NCI-H2171 treated with DMSO at 0.1 percent for 48 hours (cell line): ENCODE data around the gene GIGYF1.

ENCODE experiments used
- DNase-seq: peaks from one replicate; lab custom pipeline; 2025; lab: John Stamatoyannopoulos, UW

GIGYF1 gene

GRCh38 chr7:100684534-100685042, 9.5 kb downstream of the GIGYF1 start:
- DNase-seq = no peak

DNA sequence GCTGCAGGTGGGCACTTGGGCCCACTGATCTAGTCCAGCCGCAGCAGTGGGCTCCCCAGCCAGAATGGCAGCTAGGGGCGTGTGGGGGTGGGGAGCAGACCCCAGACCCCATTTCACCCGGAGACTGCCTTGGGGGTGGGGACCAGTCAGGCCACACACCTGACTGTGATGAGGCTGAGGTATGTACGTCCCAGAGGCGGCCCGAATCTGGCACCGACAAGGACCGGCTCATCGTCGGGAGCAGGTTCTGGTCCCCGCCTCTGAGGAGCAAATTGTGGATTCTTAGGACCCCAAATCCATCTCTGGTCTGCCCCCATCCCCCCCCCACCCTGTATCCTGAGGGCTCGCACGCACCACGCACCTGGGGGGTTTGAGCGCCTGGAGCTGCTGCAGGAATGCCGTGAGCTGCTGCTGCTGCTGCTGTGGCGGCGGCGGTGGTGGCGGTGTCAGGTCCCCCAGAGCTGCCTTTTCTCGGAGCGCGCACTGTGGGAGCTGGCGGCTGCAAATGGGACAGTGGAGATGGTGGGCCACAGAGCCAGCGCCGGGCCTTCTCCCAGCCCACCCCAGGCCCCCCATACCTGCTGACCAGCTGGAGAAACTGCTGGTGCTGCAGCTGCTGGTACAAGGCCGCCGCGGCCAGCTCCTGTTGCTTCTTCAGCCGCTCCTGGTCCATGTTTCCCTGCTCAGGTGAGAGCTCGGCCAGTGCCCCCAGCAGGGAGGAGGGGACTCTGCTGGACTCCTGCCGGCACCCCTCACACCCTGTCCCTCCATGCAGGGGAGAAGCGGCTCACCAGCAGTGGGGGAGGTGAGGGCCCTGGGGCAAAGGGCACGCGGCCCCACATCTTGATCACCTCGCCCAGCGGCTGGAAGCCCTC, 10.2 kb downstream of the GIGYF1 start:
- no peak for DNase-seq

DNA sequence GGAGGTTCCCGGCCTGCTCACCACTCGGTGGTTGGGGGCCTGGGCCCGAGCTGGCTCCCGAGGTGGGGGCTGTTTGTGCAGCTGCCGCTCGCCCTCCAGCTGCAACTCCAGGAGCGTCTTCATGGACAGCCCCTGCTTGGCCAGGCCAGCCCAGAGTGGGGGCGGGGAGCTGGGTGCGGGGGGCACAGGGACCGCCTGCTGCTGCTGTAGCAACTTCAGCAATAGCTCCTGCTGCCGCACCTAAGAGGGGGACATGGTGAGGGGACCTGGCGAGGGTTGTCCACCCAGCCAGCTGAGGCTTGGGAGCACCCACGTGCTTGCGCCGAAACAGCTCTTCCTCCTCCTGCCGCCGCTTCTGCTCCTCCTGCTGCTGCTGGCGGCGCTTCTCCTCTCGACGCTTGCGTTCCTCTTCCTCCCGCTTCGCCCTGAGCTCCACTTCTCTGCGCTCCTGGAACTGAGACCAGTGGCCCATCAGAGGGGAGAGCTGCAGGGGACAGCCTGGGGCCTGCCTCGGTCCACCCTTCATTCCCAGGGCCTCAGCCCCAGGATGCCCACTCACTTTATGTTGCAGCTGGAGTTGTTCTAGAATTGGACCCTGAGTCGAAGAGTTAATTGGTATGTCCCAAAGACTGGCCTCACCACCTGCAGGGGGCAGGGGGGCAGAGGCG, 10.9 kb downstream of the GIGYF1 start:
- DNase-seq = no peak

DNA sequence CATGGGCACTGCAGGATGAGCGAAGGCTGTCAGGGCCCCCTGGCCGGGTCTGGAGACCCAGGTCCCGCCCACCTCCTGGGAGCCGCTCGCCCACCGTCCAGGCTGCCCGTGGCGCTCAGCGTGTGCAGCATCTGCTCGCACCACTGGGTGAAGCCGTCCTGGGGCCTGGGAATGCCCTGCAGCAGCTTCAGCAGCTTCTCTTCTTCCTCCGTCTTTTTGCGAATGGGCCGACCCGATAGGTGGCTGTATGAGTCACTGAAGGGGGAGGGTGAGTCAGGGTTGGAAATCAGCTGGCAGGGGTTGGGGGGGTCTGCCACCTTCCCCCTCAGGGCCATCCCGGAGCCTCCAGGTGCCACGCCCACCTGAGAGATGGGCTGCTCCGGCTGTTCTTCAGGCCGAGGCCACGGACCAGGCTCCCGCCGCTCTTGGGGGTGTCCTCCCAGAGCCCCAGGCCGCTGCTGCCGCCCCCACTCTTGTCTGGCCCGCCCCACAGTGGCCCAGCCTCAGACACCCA, 11.8 kb downstream of the GIGYF1 start:
- DNase-seq = no peak

- no peak for DNase-seq
Measured at GRCh38 chr7:100681491-100682227, 12.4 kb downstream of the GIGYF1 start.

GRCh38 chr7:100680576-100681271, 13.3 kb downstream of the GIGYF1 start:
- no peak for DNase-seq

DNA sequence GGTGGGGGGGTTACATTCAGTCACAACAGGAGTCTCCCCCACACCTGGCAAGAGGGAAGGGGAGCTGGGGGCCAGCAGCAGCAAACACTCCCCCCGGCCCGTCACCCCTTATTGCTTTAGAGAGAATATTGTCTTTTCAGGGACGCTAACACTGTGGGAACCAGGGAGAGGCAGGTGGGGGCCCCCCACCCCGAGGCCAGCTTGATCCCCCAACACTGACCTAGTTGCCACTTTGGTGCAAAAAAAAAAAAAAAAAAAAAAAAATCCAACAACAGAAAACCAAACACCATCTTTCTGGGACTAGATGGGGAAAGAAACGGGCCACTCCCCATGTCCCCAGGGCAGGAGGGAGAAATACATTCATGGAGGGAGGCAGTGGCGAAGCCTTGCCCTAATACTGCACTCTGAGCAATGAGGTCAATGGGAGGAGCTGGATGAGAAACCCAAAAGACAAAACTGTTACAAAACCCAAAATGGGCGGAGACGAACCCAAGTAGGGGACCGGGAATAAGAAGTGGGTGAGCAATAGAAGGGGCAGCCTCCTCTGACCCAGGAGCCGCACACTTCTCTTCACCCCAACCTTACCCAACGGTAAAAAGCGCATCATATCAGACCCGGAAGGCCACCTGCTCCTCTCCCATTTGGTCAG, 14.0 kb downstream of the GIGYF1 start:
- no peak for DNase-seq

GRCh38 chr7:100679129-100679926, 14.7 kb downstream of the GIGYF1 start:
- no peak for DNase-seq

GRCh38 chr7:100678291-100678984, 15.6 kb downstream of the GIGYF1 start:
- no peak for DNase-seq

GRCh38 chr7:100677308-100678267, 16.5 kb downstream of the GIGYF1 start:
- no peak for DNase-seq

GRCh38 chr7:100676501-100677306, 17.3 kb downstream of the GIGYF1 start:
- no peak for DNase-seq

DNA sequence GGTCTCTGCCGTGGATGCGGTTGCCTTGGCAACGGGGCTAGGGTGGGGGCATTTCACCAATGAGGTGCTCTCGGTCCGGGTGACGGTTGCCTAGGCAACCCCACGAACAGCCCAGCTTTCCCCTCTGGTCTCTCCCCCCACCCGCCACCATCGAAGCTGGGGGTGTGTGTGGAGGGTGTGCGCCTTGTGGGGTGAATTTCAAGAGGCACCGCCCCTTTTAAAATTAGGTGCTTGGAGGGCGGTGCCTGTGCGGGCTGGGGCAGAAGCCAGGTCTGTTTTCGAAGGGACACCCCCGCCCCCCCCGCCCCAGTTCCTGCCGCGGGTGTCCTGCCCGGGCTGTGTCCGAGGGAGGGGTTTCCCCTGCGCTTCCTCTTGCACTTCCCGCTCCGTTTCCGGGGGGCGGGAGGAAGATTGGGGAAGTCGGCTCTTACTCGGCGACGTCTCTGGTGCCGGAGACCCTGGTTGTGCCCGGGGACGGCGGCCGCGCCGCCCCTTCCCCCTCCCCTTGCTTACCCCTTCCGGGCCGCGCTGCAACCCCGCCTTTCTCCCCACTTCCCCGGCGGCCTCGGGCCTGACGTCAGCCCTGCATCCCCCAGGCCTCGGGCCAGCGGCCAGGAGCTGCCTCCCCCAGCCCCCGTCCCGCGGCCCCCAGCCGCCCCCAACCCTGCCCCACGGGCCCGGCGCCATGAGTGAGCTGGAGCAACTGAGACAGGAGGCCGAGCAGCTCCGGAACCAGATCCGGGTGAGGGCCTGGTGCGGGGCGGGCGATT, 18.3 kb downstream of the GIGYF1 start:
- no peak for DNase-seq

DNA sequence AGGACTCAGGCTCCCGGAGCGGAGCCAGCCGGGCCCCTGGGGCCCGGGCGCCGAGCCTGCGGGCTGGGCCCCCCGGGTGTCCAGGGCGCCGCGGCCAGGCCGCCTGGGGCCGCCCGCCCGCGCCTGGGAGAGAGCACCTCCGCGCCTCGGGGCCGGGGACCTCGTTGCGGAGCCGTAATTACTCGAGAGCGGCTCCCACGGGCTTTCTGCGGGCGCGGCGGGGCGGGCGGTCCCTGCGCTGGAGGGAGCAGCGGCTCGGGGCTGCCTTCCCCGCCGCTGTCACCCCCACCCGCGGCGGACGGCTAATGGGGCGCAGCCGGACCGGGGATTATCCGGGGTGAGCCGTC, 19.0 kb downstream of the GIGYF1 start:
- DNase-seq = no peak

- peak; percentile 48 for DNase-seq
Measured at GRCh38 chr7:100674411-100675104, 19.5 kb downstream of the GIGYF1 start.

GRCh38 chr7:100673942-100674410, 20.1 kb downstream of the GIGYF1 start:
- DNase-seq = no peak

DNA sequence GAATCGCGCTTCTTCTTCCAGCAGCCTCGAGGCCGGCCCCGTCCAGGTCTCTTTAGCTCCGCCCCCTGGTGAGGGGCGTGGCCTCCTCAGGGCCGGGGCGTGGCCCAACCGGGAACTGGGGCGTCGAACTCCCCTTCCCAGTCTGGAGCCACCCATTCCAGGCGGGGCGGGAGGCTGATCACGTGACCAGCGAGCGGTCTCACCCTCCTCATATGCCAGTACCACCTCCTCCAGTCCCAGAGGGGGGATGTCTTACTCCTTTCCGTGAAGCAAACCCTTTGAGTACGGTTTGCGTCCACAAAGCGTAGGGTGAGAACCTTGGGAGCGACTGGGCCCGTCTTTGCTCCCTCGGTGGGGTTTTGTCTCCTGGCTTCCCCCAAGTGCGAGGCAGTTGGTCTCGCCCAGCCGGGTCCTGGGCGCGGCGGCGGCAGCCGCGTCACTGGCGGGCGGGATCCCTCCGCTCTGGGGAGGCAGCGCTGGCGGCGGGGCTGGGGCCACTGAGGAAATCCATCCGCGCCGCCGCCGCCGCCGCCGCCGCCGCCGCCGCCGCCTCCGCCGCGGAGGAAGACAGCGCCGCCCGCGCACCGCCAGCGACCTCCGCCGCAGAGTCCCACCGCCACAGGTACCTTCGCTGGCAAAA, 20.6 kb downstream of the GIGYF1 start, which contains the start of gene GNB2:
GNB2 (plus strand) TSS at position 439 of the 640 bp plus-strand sequence. CDS start 2,526 bp downstream, outside the sequence.
- DNase-seq = peak; percentile 97
